NCI-H2196 (cell line): Measurements from ENCODE around the gene AGR2.

ENCODE experiments used
- DNase-seq: peaks from one replicate; lab custom pipeline; 2025; ENCODE audit not compliant: unreplicated experiment; lab: John Stamatoyannopoulos, UW

Gene AGR2

GRCh38 chr7:16813232-16813616, 8.4 kb upstream of the AGR2 start:
- no peak for DNase-seq

GRCh38 chr7:16812542-16813231, 7.9 kb upstream of the AGR2 start:
- DNase-seq: no peak

GRCh38 chr7:16811551-16811950, 6.8 kb upstream of the AGR2 start:
- no peak for DNase-seq

GRCh38 chr7:16810573-16810972, 5.8 kb upstream of the AGR2 start:
- DNase-seq: no peak

GRCh38 chr7:16810112-16810511, 5.3 kb upstream of the AGR2 start:
- no peak for DNase-seq

GRCh38 chr7:16805441-16805840, 642 bp upstream of the AGR2 start:
- DNase-seq: no peak

GRCh38 chr7:16803881-16804673, 722 bp downstream of the AGR2 start:
- DNase-seq: no peak

GRCh38 chr7:16803125-16803524, 1.7 kb downstream of the AGR2 start:
- no peak for DNase-seq

- no peak for DNase-seq
Measured at GRCh38 chr7:16801579-16801978, 3.2 kb downstream of the AGR2 start.

GRCh38 chr7:16801111-16801542, 3.7 kb downstream of the AGR2 start:
- peak; percentile 28 for DNase-seq

GRCh38 chr7:16795624-16796023, 9.2 kb downstream of the AGR2 start:
- no peak for DNase-seq

- DNase-seq: no peak
Measured at GRCh38 chr7:16794986-16795385, 9.8 kb downstream of the AGR2 start.

- no peak for DNase-seq
Measured at GRCh38 chr7:16791905-16792698, 12.7 kb downstream of the AGR2 start.

GRCh38 chr7:16791071-16791470, 13.7 kb downstream of the AGR2 start:
- DNase-seq: no peak

GRCh38 chr7:16787127-16787526, 17.7 kb downstream of the AGR2 start:
- no peak for DNase-seq

- no peak for DNase-seq
Measured at GRCh38 chr7:16786257-16786656, 18.5 kb downstream of the AGR2 start.

- no peak for DNase-seq
Measured at GRCh38 chr7:16785846-16786245, 19.0 kb downstream of the AGR2 start.

GRCh38 chr7:16785321-16785720, 19.5 kb downstream of the AGR2 start:
- no peak for DNase-seq

- DNase-seq: no peak
Measured at GRCh38 chr7:16780596-16780995, 24.2 kb downstream of the AGR2 start.

- no peak for DNase-seq
Measured at GRCh38 chr7:16779051-16779450, 25.7 kb downstream of the AGR2 start.

- DNase-seq: no peak
Measured at GRCh38 chr7:16778476-16778875, 26.3 kb downstream of the AGR2 start.

- DNase-seq: no peak
Measured at GRCh38 chr7:16776053-16776452, 28.7 kb downstream of the AGR2 start.
